HG03095 (cell line): ENCODE measurements around the gene CHMP3.
"Not testable (repeated sequence)": the region's sequence is repeated elsewhere in the genome, so short reads cannot be mapped to it uniquely, and the experiment has no call there.

ENCODE experiments used
- ATAC-seq: cut with Tn5 transposase; IDR thresholded peaks from one replicate; pipeline ENCODE4 v1.9.1; 2021; ENCODE audit warnings: moderate library complexity; ENCODE audit not compliant: unreplicated experiment

Gene CHMP3

GRCh38 chr2:86512892-86513291, 50.4 kb downstream of the CHMP3 start:
- ATAC-seq: no peak

GRCh38 chr2:86512034-86512433, 51.2 kb downstream of the CHMP3 start:
- no peak for ATAC-seq

- ATAC-seq: no peak
Measured at GRCh38 chr2:86510436-86510933, 52.8 kb downstream of the CHMP3 start.

GRCh38 chr2:86507600-86507999, 55.6 kb downstream of the CHMP3 start:
- ATAC-seq: no peak

- ATAC-seq: no peak
Measured at GRCh38 chr2:86500325-86501083, 62.7 kb downstream of the CHMP3 start.

- ATAC-seq: no peak
Measured at GRCh38 chr2:86499326-86499725, 63.9 kb downstream of the CHMP3 start.

GRCh38 chr2:86498468-86499260, 64.6 kb downstream of the CHMP3 start:
- no peak for ATAC-seq

- ATAC-seq: not testable (repeated sequence)
Measured at GRCh38 chr2:86496391-86496790, 66.9 kb downstream of the CHMP3 start.

- no peak for ATAC-seq
Measured at GRCh38 chr2:86492048-86492453, 71.2 kb downstream of the CHMP3 start.

- no peak for ATAC-seq
Measured at GRCh38 chr2:86491088-86491487, 72.2 kb downstream of the CHMP3 start.

- ATAC-seq: no peak
Measured at GRCh38 chr2:86490245-86490644, 73.0 kb downstream of the CHMP3 start.

- no peak for ATAC-seq
Measured at GRCh38 chr2:86489542-86489941, 73.7 kb downstream of the CHMP3 start.

GRCh38 chr2:86488561-86489250, 74.5 kb downstream of the CHMP3 start:
- ATAC-seq: no peak

- ATAC-seq: no peak
Measured at GRCh38 chr2:86487062-86487461, 76.2 kb downstream of the CHMP3 start.

GRCh38 chr2:86485802-86486201, 77.4 kb downstream of the CHMP3 start:
- ATAC-seq: no peak

GRCh38 chr2:86485103-86485502, 78.1 kb downstream of the CHMP3 start:
- no peak for ATAC-seq

- ATAC-seq: no peak
Measured at GRCh38 chr2:86484385-86484784, 78.9 kb downstream of the CHMP3 start.

- no peak for ATAC-seq
Measured at GRCh38 chr2:86482034-86482433, 81.2 kb downstream of the CHMP3 start.

- ATAC-seq: no peak
Measured at GRCh38 chr2:86480105-86480504, 83.1 kb downstream of the CHMP3 start.

GRCh38 chr2:86477349-86477748, 85.9 kb downstream of the CHMP3 start:
- ATAC-seq: no peak

- ATAC-seq: no peak
Measured at GRCh38 chr2:86476918-86477317, 86.3 kb downstream of the CHMP3 start.
